Measurements from ENCODE around the gene ST8SIA2.

- TF ChIP-seq TAF1 (IDR thresholded peaks at IDR 0.05; ENCODE audit: borderline replicate concordance, insufficient read depth, low read length) = no peak
- TF ChIP-seq POLR2AphosphoS5 (IDR thresholded peaks at IDR 0.05; ENCODE audit: low read depth, low read length) = no peak
- TF ChIP-seq REST (IDR thresholded peaks at IDR 0.05; ENCODE audit: insufficient read depth in 1 of 2, low read depth in 2 of 2, low read length in 2 of 2) = no peak
- no peak for TF ChIP-seq SIN3A (IDR thresholded peaks at IDR 0.05; ENCODE audit: borderline replicate concordance, insufficient read depth, low read length)
These were observed 32.2 kb upstream of the ST8SIA2 start for GRCh38 chr15:92361321-92362000.
